Fibroblast of the aortic adventitia (primary cell): ENCODE measurements around the gene DCDC2C. TPM values are rescaled to one million over a fixed set of nuclear protein-coding genes. Genes with fewer than 3 reads are reported as not detected.

Experiments
- DNase-seq: peaks from one replicate; pipeline ENCODE4 v3.0.0-alpha.2; 2010; ENCODE audit warnings: low read depth
- H3K4me3 ChIP-seq: 2 replicates; pipeline ENCODE4 v1.5.1; 2011; ENCODE audit warnings: low read depth, mild to moderate bottlenecking, control low read depth, low read length, moderate library complexity
- total RNA-seq: library from RNA; depleted of rRNA; stranded (reverse); fragments of >200 nt; gene quantifications from 2 replicates; pipeline ENCODE4 v1.2.3, GENCODE V29; 2012; ENCODE audit warnings: low replicate concordance
- TF ChIP-seq, protein P1 (sequence below): IDR thresholded peaks from 2 replicates; pipeline ENCODE4 v1.5.1; 2011; ENCODE audit warnings: mild to moderate bottlenecking, low read length, control low read depth, inconsistent platforms; ENCODE audit not compliant: insufficient read depth

Gene DCDC2C
- total RNA-seq, 1 donor: not detected

DNA sequence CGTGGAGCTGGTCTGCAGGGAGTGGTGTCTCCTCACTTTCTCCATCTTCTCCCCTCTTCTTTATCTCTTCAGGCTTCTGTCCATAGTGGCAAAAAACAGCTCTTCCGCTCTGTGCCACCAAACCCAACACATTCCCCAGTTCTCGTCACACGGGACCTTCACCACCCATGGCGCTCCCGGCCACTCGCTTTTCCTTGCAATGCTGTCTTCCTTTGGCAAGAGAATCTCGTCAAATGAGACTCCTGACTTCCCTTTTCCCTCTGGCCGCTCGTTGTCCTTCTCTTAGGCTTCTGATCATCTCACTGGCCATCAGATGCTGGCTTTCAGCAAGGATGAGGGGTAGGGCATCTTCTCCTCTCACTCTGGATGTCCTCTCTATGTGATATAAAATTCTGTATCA is 72.9 kb downstream of the DCDC2C start:
- TF ChIP-seq, protein P1, sequence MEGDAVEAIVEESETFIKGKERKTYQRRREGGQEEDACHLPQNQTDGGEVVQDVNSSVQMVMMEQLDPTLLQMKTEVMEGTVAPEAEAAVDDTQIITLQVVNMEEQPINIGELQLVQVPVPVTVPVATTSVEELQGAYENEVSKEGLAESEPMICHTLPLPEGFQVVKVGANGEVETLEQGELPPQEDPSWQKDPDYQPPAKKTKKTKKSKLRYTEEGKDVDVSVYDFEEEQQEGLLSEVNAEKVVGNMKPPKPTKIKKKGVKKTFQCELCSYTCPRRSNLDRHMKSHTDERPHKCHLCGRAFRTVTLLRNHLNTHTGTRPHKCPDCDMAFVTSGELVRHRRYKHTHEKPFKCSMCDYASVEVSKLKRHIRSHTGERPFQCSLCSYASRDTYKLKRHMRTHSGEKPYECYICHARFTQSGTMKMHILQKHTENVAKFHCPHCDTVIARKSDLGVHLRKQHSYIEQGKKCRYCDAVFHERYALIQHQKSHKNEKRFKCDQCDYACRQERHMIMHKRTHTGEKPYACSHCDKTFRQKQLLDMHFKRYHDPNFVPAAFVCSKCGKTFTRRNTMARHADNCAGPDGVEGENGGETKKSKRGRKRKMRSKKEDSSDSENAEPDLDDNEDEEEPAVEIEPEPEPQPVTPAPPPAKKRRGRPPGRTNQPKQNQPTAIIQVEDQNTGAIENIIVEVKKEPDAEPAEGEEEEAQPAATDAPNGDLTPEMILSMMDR: no peak
- no peak overlapping the region for H3K4me3 ChIP-seq

DNA sequence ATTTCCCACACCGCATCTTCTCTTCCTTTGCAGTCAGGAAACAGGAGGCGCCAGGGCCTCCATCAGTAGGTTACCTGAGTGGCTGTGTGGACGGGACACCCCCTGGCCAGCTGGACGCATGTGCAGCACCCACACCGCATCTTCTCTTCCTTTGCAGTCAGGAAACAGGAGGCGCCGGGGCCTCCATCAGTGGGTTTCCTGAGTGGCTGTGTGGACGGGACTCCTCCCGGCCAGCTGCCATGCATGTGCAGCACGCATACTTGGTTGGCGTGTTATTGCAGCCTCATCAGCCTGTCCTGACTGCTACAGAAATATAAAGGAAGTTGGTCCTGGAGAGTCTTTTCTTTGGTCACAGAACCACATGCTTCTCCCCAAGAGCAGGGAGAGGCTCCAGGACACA is 74.6 kb downstream of the DCDC2C start:
- DNase-seq: no peak
- no peak overlapping the region for H3K4me3 ChIP-seq
- TF ChIP-seq, protein P1: no peak

More for the DNA sequence above, 72.9 kb downstream of the DCDC2C start:
- DNase-seq: no peak

DNA sequence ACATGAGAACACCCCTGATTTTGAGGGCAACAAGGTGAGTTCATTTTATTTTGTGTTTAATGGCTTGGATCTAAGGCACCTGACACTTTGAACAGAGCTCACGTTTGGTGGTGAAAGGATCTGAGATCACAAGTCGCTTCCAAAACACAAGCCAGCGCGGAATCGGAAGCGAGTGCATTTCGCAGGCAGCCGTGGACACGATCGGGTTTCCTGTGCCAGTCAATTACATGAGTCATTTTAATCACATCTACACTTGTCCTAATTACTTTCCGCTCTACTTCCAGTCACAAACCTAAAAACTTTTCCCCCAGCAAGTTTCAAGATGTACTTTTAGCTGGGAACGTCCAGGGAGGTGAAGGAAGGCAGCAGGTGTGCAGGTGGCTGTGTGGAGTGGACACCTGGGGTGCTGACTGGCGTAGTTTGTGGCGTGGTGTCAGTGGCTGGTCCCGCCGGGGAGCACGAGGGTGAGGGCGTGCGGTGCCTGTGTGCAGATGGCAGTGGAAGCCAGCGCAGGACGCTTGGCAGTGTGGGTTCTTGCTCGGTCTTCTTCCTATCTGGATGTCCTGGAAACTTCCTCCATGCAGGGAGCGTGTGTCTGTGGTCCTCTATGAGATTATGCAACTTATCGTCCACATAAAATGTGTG is 75.6 kb downstream of the DCDC2C start:
- H3K4me3 ChIP-seq: no peak overlapping the region
- no peak for DNase-seq
- TF ChIP-seq, protein P1: no peak

DNA sequence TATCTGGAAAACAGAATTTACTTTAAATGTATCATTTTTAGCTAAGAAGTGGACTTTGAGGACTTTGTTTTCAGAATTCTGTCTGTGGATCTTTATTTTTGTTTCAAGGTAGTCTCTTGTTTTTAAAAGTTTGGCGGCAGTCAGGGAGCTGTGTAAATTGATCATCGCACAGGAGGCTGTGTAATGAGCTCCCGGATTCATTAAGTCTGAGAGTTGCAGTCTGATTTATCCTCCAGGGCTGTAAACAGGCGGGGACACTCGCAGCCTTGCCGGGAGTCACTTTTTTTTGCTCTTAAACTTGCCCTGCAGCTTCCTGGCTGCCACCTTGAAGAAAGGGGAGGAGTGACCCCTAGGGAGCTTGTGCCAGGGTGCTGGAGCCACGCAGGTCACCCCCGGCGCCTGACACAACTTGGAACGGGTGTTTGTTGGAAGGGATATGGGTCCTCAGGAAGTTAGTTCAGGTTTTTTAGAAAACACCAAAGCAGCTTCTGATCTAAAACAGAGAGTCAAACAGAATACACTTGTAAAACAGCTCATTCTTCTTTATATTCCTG is 76.2 kb downstream of the DCDC2C start:
- TF ChIP-seq, protein P1: no peak
- H3K4me3 ChIP-seq: no peak overlapping the region
- no peak for DNase-seq

DNA sequence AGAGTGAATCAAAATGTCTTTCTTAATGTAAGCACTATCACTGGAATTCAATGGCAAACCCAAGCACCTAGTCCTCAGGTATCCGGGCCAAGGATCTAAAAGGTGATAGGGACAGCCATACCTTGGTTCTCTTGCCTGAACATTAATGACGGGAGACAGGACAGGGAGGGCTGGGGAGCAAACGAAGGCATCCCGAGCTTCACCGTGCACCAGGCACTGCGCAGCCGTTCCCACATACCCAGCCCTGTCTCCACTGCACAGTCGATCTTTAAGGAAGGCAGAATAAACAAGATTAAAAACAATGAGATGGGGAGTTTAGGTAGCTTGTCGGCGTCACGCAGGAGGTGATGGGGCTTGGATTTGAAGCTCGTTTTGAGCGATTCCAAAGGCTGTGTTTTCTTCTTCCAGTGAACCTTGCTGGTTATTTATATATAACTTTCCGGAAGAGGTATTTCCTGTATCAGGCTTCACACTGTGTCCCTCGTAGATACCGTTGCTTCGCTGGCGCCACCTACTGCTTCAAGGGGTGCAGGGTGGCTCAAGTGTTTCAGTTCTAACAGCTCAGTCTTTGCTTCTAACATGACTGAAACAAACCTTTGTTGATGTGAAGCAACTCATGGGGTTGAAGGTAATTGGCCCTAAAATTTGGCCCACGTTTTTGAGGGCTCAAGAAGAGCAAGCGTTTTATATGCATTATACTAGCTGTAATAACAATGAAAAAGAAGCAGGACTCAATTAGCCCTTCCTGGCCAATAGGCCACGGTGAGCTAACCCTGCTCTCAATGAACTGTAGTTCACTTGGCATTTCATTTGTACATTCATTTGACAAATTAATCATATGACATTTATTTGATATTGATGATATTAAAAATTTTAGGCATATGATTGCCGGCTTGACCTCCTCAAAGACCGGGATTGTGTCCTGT is 77.4 kb downstream of the DCDC2C start:
- H3K4me3 ChIP-seq: no peak overlapping the region
- TF ChIP-seq, protein P1: no peak
- no peak for DNase-seq

DNA sequence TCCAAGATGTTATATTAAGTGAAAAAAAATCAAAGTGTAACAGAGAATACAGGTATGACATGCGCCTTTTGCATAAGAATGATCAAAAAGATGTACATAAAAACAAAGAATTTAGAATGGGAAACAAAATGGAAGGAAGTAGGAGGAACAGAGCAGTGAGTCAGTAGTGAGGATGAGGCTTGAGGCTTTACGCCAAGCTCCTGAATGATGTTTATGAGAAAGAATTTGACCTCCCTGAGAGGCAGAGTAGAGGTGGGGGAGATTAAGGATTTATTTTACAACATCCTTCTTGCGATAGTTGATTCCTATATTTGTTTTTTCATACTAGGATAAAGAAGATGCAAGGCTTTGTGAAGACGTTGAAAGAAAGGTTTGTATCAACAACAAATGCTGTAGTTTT is 81.4 kb downstream of the DCDC2C start:
- no peak overlapping the region for H3K4me3 ChIP-seq
- TF ChIP-seq, protein P1: no peak
- DNase-seq: no peak
